ENCODE data around the gene GALR2.
"Not testable (repeated sequence)": the region's sequence is repeated elsewhere in the genome, so short reads cannot be mapped to it uniquely, and the experiment has no call there.

The GALR2 gene, protein sequence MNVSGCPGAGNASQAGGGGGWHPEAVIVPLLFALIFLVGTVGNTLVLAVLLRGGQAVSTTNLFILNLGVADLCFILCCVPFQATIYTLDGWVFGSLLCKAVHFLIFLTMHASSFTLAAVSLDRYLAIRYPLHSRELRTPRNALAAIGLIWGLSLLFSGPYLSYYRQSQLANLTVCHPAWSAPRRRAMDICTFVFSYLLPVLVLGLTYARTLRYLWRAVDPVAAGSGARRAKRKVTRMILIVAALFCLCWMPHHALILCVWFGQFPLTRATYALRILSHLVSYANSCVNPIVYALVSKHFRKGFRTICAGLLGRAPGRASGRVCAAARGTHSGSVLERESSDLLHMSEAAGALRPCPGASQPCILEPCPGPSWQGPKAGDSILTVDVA

DNA sequence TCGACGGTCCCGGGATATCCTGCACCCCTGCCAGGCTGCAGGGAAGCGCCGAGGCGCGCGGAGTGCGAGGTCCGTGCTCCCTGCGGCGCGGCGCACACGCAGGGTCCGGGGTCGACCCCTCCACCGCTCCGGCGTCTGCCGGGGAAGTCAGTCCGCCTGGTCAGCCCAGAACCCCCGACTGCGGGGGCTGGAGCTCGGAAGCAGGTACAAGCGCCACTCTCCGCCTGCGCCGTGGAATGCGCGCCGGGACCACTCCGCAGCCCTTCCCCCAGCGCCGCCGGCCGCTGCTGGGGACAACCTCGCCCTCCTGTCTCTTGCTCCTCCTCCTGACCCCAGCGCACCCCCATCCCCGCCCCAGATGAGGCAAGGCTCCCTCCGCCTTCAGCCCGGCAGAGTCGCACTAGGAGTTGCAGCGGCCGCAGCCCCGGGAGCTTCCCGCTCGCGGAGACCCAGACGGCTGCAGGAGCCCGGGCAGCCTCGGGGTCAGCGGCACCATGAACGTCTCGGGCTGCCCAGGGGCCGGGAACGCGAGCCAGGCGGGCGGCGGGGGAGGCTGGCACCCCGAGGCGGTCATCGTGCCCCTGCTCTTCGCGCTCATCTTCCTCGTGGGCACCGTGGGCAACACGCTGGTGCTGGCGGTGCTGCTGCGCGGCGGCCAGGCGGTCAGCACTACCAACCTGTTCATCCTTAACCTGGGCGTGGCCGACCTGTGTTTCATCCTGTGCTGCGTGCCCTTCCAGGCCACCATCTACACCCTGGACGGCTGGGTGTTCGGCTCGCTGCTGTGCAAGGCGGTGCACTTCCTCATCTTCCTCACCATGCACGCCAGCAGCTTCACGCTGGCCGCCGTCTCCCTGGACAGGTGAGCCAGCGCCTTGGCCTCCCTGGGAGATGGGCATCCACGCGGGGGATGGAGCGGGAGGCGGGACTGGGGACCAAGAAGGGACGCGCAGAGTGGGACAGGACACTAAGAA is at the start of gene GALR2:
GALR2 (plus strand) TSS at position 392 of the 974 bp plus-strand sequence; CDS start at position 495, 103 bp downstream.
- peak; percentile 21 for DNase-seq

DNA sequence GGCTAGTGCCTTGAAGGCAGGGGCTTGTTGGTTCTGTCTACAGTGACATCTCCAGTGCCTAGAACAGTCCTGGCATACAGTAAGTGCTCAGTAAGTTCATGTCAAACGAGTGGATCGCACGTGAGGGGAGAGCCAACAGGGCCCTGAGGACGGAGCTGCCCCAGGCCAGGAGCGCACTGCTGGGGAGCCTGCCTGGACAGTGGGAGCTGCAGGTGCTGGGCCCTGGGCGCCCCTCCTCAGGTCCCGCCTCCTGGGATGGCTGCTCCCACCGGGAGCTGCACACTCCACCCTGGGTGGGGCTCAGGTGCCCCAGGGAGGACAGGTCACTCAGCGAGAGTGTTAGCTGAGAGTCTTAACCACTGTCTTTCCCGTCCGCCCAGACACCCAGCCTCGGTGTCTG is 49.3 kb upstream of the GALR2 start:
- DNase-seq = no peak

GRCh38 chr17:76026714-76027158 is 47.8 kb upstream of the GALR2 start:
- DNase-seq = no peak

DNA sequence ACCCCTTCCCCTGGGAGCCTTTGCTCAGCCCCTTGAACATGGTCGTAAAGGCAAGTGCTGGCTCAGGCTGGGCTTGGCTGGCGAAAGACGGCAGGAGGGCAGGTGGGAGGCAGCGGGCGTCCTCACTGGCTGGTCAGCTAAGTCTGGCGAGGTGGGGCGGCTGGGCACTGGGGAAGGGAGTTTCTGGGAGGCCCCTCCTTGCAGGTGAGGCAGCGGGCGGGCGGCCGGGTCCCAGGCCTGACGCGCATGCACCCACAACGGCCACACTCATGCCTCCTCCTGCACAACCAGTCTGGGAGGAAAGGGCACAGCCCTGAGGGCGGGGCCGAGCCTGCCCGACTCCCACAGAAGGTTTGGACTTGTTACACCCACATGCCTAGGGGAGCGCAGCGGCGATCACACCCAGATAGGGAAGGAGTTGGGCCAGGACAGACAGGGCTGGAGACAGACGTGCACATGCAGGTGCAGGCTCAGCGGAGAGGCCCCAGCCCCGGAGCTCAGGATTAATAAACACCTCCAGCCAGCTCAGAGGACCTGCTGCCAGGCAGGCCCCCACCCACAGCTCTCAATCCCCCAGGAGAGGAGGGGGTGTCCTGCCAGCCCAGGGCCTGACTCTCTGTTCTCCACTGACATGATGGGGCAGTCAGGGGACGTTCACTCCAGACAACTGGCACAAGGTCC is 47.3 kb upstream of the GALR2 start, which contains the start of gene EVPL:
EVPL (minus strand) TSS at position 148 of the 681 bp plus-strand sequence; CDS start at position 40, 108 bp downstream.
- DNase-seq = no peak

- peak; percentile 28 for DNase-seq
These were observed 42.4 kb upstream of the GALR2 start for GRCh38 chr17:76032073-76032779.

DNA sequence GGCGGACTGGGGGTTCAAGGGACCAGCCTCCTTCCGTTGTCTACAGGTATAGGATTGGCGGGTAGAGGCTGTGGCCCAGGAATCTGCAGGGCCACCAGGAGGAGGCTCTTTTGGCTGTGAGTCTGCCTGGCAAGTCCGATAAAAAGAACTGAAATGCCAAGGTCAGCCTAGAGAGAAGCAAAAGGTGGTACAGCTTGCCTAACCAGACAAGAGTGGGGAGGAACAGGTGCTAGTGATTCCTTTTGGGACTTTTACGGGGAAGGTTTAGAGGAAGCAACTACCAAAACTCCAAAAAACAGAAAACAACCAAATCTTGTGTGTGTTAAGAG is 41.8 kb upstream of the GALR2 start:
- no peak for DNase-seq

GRCh38 chr17:76033139-76033538 is 41.4 kb upstream of the GALR2 start:
- no peak for DNase-seq

DNA sequence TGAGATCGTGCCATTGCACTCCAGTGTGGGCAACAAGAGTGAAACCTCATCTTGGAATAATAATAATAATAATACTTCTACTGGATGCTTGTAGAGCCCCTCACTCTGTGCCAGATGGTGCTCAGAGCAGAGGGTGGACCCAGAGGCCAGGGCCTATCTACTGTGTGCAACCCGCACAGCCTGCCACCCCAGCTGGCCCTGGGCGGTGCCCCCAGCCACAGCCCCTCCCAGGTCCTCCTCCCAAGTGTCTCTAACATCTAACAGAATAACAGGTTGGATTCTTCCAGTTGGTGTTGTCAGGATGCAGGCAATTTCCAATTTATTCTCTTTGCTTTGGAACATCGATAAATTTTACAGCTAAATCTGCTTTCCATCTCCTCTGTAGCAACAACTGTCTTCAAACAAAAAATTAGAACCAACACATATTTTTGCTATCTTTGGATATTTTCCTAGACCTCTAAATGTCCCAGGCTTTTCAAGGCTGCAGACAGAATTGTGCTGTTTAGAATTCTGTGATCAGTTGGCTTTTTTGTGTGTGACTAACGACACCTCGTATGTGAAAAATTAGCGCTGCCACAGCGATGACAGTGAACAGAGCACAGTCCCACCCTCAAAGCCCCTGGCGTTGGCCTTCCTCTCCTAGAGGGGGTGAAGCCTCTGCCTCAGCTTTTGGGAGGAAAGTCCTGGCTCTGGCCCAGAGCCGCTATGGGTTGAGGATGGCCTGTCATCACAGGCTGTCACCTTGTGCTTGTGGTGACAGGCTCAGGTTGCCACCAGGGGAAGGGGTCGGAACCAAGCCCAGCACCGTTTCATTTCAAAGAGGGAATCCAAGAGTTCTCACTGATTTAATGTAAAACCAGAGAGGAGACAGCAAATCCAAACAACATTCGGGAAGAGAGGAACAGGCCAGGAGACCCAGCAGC is 39.9 kb upstream of the GALR2 start:
- DNase-seq = no peak

DNA sequence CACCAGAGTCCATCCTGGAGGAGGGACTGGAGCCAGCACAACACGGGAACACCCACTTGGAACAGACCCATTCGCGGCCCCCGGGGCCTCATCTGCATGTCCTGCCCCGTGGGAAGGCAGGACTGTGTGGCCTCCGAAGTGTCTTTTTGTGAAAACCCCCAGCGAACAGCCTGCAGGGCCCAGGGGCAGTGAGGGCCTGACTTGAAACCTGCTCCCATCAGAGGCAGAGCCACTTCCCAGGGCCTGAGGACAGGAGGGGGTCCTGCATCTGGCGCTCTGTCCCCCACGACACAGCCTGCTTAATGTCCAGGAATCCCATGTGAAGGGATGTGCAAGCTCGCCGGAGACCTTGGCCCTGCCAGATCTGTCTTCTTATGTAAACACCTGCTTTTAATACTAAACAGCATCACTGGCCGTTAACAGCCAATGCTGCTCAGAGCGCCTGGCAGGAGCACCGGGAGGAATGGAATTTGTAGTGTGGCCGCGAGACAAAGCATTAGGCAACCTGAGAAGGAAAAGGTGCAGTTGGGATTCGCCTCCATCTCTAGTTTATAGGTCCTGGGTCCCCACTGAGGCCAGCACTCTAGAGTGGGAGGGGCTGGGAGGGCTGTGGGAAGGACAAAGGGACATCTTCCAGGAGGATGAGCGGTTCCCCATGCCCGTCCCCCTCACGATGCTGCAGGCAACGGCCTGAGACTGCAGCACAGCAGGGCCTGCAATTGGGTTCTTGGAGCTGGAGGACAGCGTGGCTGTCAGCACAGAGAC is 37.9 kb upstream of the GALR2 start:
- no peak for DNase-seq

- no peak for DNase-seq
These were observed 36.5 kb upstream of the GALR2 start for GRCh38 chr17:76038050-76038449.

GRCh38 chr17:76039121-76039520 is 35.5 kb upstream of the GALR2 start:
- DNase-seq = no peak

DNA sequence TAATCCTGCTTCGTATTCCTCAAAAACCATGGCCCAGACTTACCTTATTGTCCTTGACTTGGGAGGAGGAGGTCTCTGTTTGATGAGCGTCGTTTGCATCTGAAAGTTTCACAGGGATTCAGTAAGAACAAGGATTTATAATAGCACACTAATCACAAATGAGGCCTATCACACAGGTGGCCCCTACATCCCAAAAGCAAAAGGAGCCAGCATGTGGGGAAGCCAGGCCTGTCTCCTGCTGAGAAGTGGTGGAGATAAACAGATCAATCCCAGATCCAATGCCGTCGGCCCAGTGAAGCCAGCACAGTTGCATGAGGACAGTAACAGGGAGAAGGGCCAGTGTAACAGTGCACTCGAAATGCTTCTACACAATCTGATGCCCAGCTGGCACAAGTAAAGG is 34.2 kb upstream of the GALR2 start:
- no peak for DNase-seq

GRCh38 chr17:76042868-76043267 is 31.7 kb upstream of the GALR2 start:
- DNase-seq = not testable (repeated sequence)

DNA sequence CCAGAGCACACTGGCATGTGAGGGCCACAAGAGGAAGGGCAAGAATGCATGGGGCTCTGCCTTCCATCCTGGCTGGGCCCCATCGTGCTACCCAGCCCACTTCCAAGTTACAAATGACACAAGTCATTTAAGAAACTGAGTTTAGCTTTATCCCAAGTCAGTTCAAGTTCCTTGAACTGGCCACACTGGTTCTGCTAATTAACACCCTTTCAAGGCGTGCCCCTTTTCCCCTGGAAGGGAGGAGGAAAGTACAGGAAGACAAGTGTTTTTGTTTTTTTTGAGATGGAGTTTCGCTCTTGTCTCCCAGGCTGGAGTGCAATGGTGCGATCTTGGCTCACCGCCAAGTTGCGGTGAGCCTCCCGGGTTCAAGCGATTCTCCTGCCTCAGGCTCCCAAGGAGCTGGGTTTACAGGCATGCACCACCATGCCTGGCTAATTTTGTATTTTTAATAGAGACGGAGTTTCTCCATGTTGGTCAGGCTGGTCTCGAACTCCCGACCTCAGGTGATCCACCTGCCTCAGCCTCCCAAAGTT is 30.0 kb upstream of the GALR2 start:
- DNase-seq = not testable (repeated sequence)

DNA sequence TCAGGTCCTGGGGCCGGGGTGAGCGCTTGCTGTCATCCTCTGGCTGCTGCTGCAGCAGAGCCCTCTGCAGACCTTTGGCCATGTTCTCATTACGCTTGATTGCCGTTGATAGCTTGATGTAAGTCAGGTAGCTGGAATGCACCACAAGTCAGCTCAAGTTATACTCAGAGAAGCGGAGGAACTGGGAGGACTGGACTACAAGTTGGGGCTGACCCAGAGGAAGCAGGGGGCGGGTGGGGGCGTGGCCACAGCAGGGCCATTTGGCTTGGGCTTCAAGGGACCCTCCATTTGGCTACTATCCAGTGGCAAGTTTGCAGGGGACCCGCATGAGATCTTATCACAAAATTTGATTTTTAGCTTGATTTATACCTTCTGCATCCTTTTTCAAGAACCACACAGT is 28.5 kb upstream of the GALR2 start:
- no peak for DNase-seq

DNA sequence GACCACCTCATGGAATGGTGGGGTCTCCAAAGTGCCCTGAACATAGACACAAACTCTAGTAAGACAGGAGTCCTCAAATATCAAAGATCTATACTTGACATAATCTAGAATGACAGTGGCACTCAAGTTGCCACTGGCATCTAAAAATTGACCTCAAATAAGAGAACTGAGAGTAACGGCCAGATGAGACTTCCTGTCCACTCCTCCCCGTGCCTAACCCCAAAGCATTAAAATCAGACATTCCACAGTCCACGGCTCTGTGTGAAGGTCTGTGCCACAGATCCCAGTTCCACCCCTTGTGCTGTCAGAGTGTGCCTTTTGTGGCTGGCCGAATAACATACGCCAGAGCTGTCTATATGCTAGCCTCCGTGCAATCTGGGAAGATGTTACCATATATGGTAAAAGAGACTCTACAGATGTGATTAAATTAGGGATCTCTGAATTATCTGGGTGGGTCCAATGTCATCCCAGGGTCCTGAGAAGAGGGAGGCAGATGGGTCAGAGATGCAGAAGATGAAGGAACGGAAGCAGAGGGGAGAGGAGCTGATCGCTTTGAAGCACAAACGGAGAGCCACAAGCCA is 26.5 kb upstream of the GALR2 start:
- DNase-seq = no peak

GRCh38 chr17:76048711-76049110 is 25.9 kb upstream of the GALR2 start:
- no peak for DNase-seq

DNA sequence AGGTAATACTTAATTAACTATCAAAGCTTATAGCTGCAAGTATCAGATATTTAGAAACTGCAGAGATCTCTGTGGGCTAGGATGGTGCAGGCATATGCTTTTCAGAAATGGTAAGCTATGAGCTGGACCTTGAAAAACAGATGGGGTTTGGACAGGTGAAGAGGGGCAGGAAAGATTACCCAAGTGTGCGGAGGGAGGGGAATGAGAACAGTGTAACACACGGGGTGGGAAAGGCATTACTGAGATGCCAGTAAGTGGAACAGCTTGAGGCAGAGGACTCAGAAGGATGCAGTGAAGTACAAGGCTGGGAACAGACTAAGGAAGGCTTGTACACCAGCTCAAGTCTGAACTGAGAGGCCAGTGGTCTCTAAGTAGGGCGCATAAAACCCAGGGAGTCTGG is 25.3 kb upstream of the GALR2 start:
- no peak for DNase-seq

DNA sequence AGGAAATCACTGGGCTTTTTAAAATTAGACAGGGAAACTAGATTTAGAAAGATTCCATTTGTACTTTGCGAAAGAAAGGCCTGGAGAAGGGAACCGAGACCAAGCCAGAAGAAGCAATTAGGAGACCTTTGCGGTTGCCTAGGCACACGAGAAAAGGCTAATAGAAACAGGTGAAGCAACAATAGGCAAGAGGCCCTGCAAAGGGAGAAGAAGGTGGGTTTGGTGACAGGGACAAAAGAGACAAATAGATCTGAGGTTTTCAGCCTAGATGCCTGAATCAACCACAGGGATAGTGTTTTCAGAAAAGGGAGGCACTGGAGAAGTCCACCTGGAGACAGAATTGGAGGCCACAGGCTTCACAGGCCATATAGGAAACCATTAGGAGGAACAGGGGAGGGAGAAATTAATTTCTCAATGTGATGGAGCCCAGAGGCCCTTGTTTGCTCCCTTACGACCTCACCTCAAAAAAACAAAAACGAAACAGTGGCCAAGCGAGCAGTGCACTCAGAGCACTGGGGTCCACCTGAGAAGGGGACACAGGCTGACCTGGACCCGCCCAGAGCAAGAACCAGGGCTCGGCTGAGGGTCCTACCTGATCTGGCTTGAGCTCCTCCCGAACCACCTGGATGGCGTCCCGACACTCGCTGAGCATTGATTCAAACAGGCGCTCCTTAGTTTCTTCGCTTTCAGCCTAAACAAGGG is 24.6 kb upstream of the GALR2 start:
- no peak for DNase-seq
